Forelimb muscle (tissue), 1 donor: ENCODE results near the gene PLAAT4. TPM values are rescaled to one million over a fixed set of nuclear protein-coding genes. Genes with fewer than 3 reads are reported as not detected.
A peak's percentile ranks its signal among the peaks of the same experiment; 100 is the strongest.
"Not testable (repeated sequence)": the region's sequence is repeated elsewhere in the genome, so short reads cannot be mapped to it uniquely, and the experiment has no call there.

ENCODE experiments used
- DNase-seq: peaks from one replicate; pipeline ENCODE4 v3.0.0-alpha.2; 2013; ENCODE audit warnings: low read depth
- polyA plus RNA-seq: library from polyadenylated mRNA; unstranded; fragments of 120-200 nt; gene quantifications from one replicate; pipeline ENCODE4 v1.2.1, GENCODE V29; 2013; ENCODE audit not compliant: insufficient read length

PLAAT4 gene
- polyA plus RNA-seq, 1 donor: 2.9 TPM

GRCh38 chr11:63567044-63567840 lies 30.6 kb downstream of the PLAAT4 start:
- DNase-seq: peak; percentile 28

GRCh38 chr11:63569570-63569969 lies 33.0 kb downstream of the PLAAT4 start:
- no peak for DNase-seq

- DNase-seq: no peak
Observed at GRCh38 chr11:63572026-63572688, 35.5 kb downstream of the PLAAT4 start.

- DNase-seq: peak; percentile 56
Observed at GRCh38 chr11:63573881-63574855, 37.6 kb downstream of the PLAAT4 start.

GRCh38 chr11:63574856-63575602 lies 38.4 kb downstream of the PLAAT4 start:
- DNase-seq: no peak

GRCh38 chr11:63578882-63579281 lies 42.3 kb downstream of the PLAAT4 start:
- not testable (repeated sequence) for DNase-seq

GRCh38 chr11:63581224-63581623 lies 44.6 kb downstream of the PLAAT4 start:
- not testable (repeated sequence) for DNase-seq

GRCh38 chr11:63583357-63583677 lies 46.7 kb downstream of the PLAAT4 start:
- DNase-seq: no peak

GRCh38 chr11:63586451-63587166 lies 50.0 kb downstream of the PLAAT4 start:
- DNase-seq: no peak

GRCh38 chr11:63589000-63589399 lies 52.4 kb downstream of the PLAAT4 start:
- DNase-seq: no peak

GRCh38 chr11:63590024-63590788 lies 53.6 kb downstream of the PLAAT4 start:
- DNase-seq: no peak

- DNase-seq: no peak
Observed at GRCh38 chr11:63592975-63593395, 56.4 kb downstream of the PLAAT4 start.

GRCh38 chr11:63595296-63595695 lies 58.7 kb downstream of the PLAAT4 start:
- DNase-seq: no peak

Other genes starting within 250 kb of the PLAAT4 start
- gene SLC22A9, start 167.0 kb upstream of the PLAAT4 start, polyA plus RNA-seq: not detected
- 3.2 TPM for gene PLAAT5, start 45.6 kb upstream of the PLAAT4 start, polyA plus RNA-seq
- gene LGALS12, start 30.7 kb upstream of the PLAAT4 start, polyA plus RNA-seq: 0.37 TPM
- gene PLAAT2, start 26.6 kb downstream of the PLAAT4 start, polyA plus RNA-seq: not detected
- gene PLAAT3, start 77.6 kb downstream of the PLAAT4 start, polyA plus RNA-seq: 61.0 TPM
- 13.6 TPM for gene ATL3, start 134.6 kb downstream of the PLAAT4 start, polyA plus RNA-seq
- gene RTN3, start 144.7 kb downstream of the PLAAT4 start, polyA plus RNA-seq: 50.2 TPM
- gene ZFTA, start 232.0 kb downstream of the PLAAT4 start, polyA plus RNA-seq: 30.2 TPM